Amniotic stem cell (primary cell): ENCODE data around the gene LRRC9.
A peak's percentile ranks its signal among the peaks of the same experiment; 100 is the strongest.
"Not testable (repeated sequence)": the region's sequence is repeated elsewhere in the genome, so short reads cannot be mapped to it uniquely, and the experiment has no call there.

Experiments
- DNase-seq: peaks from one replicate; lab custom pipeline; 2025; lab: John Stamatoyannopoulos, UW

Gene LRRC9

DNA sequence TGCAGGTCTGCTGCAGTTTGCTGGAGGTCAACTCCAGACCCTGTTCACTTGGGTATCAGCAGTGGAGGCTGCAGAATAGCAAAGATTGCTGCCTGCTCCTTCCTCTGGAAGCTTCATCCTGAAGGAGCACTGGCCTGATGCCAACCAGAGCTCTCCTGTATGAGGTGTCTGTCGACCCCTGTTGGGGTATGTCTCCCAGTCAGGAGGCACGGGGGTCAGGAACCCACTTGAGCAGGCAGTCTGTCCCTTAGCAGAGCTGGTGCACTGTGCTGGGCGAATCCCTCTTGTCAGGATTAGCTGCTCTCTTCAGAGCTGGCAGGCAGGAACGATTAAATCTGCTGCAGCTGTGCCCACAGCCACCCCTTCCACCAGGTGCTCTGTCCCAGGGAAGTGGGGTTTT lies 37.9 kb downstream of the LRRC9 start:
- DNase-seq, result not testable (repeated sequence)

GRCh38 chr14:59959668-59960067 lies 39.7 kb downstream of the LRRC9 start:
- DNase-seq, result no peak

DNA sequence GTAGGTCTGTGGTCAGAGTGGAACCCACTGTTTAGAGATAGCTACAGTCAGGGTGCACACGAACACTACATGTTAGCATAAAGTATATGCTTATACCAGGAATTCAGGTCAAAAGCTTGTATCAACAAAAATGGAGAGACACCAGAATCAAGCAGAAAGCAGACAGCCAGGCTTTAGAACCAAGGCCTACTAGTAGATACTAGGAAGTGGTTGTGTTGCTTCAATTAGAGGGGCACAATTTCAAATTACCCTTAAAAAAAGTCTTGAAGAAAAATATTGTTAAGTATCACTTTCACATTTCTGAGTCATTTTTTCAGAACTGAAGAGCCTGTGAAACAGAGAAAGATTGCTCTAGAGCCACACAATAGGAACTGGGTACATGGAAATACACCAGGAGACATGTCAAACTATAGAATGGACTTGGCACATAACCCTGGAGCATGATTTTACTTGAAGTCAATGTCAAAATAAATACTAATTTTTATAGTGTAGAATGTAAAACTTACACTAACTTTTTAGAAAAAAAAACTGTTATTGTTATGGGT lies 41.6 kb downstream of the LRRC9 start:
- DNase-seq, result no peak

- no peak for DNase-seq
Observed at GRCh38 chr14:59964251-59965007, 44.5 kb downstream of the LRRC9 start.

GRCh38 chr14:59969319-59969718 lies 49.4 kb downstream of the LRRC9 start:
- DNase-seq, result peak; percentile 17

DNA sequence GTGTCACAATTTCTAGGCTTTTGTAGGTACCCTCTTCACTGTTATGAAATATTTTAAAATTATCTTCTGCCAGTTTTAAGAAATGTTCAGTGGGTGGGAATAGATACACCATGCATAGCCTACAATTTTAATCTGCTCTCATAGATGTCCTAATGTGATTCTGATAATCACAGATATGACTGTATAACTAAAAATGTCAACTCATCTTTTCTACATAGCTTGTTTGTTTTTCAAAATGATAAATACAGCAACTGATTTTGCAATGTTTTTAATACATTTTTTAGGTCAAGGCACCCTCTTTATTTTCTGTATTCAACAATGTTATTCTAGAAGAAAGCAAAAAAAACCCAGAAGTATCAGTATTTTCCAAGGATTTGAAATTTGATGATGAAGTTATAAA lies 61.6 kb downstream of the LRRC9 start:
- no peak for DNase-seq

GRCh38 chr14:59983048-59983447 lies 63.1 kb downstream of the LRRC9 start:
- DNase-seq, result no peak

DNA sequence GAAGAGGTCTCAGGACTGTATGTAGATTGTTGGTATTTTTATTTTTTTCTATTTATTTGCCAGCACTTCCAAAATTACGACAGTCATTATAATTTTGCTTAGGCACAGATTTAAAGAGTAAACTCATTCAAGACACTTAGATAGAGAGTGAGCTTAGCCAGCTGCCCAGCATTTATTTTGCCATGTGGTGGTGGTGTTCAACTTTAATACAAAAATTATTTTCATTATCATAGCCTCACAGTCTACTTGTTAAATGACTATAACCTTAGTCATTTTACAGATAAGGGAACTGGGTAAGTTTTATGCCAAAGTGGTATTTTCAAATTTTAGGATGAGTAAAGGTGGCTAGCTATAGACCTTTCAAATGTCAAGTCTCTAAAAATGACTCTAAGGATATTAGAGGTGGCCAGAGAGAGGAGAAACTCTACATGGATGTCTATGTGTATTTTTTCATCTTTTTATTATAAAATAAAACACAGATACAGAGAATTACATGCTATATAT lies 66.7 kb downstream of the LRRC9 start:
- DNase-seq, result no peak

- DNase-seq, result no peak
Observed at GRCh38 chr14:59997449-59997848, 77.5 kb downstream of the LRRC9 start.

DNA sequence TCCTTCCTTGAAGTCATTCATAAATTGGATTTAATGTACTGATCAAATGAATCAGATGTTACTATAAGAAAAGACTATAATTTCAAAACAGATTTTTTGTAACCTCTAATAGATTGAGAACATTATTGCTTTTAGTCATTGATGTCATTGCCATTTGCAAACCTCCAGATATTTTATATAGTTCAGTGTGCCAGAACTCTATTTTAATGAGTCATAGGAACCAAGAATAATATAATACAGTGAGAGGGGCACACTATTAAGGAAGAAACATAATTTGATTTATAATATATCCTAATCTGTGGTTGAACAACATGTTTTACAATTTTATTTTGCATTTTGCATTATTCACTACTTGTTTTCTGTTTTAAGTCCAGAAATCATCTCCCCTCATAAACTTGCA lies 78.0 kb downstream of the LRRC9 start:
- DNase-seq, result no peak

DNA sequence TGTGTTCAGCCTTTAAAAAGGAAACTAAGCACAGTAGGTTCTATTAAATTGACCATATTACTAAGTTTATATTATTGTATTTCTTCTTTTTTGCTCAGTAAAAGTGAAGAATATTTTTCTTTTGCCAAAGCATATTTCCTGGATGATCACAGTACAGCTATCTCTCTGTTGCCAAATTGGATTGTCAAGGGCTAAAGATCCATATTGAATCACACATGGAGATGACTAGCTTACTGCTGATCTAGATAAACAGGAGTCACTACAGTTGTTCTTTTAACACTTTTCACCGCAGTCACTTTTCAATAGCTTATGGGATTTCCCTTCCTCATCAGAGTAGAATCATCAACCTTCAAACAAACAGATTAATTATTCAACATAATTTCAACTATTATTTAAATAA lies 78.6 kb downstream of the LRRC9 start:
- DNase-seq, result no peak

GRCh38 chr14:60002819-60003492 lies 83.0 kb downstream of the LRRC9 start:
- no peak for DNase-seq

GRCh38 chr14:60003991-60004390 lies 84.0 kb downstream of the LRRC9 start:
- DNase-seq, result no peak

- no peak for DNase-seq
Observed at GRCh38 chr14:60008042-60008441, 88.1 kb downstream of the LRRC9 start.

- not testable (repeated sequence) for DNase-seq
Observed at GRCh38 chr14:60010263-60010662, 90.3 kb downstream of the LRRC9 start.

GRCh38 chr14:60014402-60014801 lies 94.5 kb downstream of the LRRC9 start:
- no peak for DNase-seq

GRCh38 chr14:60021619-60022018 lies 101.7 kb downstream of the LRRC9 start:
- no peak for DNase-seq

- no peak for DNase-seq
Observed at GRCh38 chr14:60025571-60025970, 105.6 kb downstream of the LRRC9 start.

- no peak for DNase-seq
Observed at GRCh38 chr14:60035177-60035576, 115.2 kb downstream of the LRRC9 start.

DNA sequence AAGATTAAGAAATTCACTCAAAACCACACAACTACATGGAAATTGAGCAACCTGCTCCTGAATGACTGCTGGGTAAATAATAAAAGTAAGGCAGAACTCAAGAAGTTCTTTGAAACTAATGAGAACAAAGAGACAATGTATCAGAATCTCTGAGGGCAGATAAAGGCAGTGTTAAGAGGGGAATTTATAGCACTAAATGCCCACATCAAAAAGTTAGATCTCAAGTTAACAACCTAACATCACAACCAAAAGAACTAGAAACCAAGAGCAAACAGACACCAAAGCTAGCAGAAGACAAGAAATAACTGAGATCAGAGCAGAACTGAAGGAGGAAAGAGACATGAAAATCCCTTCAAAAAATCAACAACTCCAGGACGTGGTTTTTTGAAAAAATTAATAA lies 128.0 kb downstream of the LRRC9 start:
- not testable (repeated sequence) for DNase-seq

DNA sequence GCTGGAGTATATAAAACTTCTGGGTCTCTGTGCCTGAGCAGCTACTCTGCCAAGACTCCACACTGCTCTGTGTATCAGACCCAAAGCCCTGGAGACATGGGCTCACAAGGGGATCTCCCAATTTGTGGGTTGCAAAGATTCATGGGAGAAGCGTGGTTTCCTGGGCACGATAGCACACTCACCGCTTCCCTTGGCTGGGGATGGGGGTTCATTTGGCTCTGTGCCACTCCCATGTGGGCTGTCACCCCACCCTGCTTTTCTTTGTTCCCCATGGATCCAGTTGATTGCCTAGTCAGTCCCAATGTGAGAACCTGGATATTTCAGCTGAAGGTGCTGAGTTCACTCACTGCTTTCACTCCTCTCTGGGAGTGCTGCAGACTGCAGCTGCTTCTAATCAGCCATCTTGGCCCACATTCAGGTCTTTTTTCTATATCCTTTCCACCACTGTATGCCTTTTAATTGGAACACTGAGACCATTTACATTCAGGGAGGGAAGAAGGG lies 131.8 kb downstream of the LRRC9 start:
- DNase-seq, result no peak

DNA sequence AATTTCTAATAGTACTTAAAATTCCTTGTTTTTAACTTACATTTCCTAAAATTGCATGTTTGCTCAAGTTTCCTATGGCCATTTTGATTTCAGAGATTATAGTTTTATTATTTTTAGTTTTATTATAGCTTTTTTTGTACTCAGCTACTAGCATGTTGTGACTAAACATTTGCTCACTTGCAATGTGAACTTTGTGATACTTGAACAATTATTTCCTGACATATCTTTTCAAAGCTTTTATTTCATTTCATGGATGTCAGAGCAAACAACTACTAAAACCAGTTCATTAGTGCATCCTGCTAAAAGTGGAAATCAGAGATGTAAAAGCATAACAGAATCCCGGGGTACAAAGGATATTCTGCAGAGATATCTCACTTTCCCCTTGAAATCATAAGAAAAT lies 138.1 kb downstream of the LRRC9 start:
- DNase-seq, result no peak

GRCh38 chr14:60061371-60061770 lies 141.4 kb downstream of the LRRC9 start:
- no peak for DNase-seq
